Mucosa of rectum (tissue), 2 donors: Measurements from ENCODE around the gene LASP1NB.

ENCODE experiments used
- H3K27ac ChIP-seq, 2 donors: one replicate each; pipeline ENCODE4 v1.7.0; 2013; ENCODE audit warnings: inconsistent platforms in 2 of 2, low read depth in 2 of 2, low read length in 2 of 2
- H3K27me3 ChIP-seq, 2 donors: one replicate each; pipeline ENCODE4 v1.7.0; 2013; ENCODE audit warnings: low read length in 2 of 2; ENCODE audit not compliant: control insufficient read depth in 2 of 2, insufficient read depth in 2 of 2
- H3K36me3 ChIP-seq, 2 donors: one replicate each; pipeline ENCODE4 v1.7.0; 2013; ENCODE audit warnings: low read length in 2 of 2; ENCODE audit not compliant: control insufficient read depth in 2 of 2, insufficient read depth in 2 of 2
- H3K4me1 ChIP-seq, 2 donors: one replicate each; pipeline ENCODE4 v1.7.0; 2013; ENCODE audit warnings: low read length in 2 of 2, mild to moderate bottlenecking in 1 of 2; ENCODE audit not compliant: control insufficient read depth in 2 of 2, insufficient read depth in 2 of 2
- H3K4me3 ChIP-seq, 2 donors: one replicate each; pipeline ENCODE4 v1.7.0; 2013; ENCODE audit warnings: low read length in 2 of 2
- H3K9ac ChIP-seq, 2 donors: one replicate each; pipeline ENCODE4 v1.7.0; 2013; ENCODE audit warnings: low read length in 2 of 2, low read depth in 1 of 2, mild to moderate bottlenecking in 1 of 2
- H3K9me3 ChIP-seq, 2 donors: one replicate each; pipeline ENCODE4 v1.7.0; 2013; ENCODE audit warnings: low read length in 2 of 2; ENCODE audit not compliant: control insufficient read depth in 2 of 2
- donor health status: healthy.
- donor health status: Normal muscosa, but diverticular disease.

Gene LASP1NB

DNA sequence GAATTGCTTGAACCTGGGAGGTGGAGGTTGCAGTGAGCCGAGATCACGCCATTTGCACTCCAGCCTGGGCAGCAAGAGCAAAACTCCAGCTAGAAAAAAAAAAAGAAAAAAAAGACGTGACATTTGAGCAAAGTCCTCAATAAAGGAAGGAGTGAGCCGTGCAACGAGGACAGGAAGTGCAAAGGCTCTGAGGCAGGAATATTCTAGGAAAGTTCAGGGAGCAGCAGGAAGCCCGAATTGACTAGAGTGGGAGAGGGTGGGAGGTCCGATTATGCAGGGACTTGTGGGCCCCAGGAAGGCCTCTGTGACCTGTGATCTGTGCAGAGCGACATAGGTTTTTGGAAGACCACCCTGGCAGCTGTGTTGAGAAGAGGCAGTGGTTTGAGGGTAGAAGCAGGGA lies 8.6 kb upstream of the LASP1NB start:
- no peak overlapping the region for H3K27ac ChIP-seq
- no peaks in the 10 kb centered on the region for H3K9me3 ChIP-seq
- H3K36me3 ChIP-seq: peaks cover 71 to 73% of the 10 kb centered on the region in 2 donors

DNA sequence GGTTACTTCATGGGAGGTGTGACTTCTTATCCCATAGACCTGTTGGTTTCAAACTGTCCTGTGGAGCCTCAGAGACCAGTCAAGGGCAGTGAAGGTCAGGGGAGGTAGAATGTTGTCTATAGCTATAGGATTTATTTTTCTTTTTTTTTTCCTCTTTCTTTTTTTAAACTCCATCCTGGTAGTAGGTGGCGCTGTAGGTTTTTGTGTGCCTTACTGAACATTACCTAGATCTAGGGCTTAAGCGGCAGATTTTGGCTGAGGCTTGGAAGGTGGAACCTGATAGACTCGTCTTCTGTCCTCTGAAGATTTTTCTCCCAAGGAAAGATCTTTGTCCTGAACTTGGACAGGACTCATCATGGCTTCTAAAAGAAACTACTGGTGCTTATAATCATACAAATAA lies 8.2 kb upstream of the LASP1NB start:
- no peak overlapping the region for H3K9ac ChIP-seq
- no peak overlapping the region for H3K4me3 ChIP-seq
- H3K4me1 ChIP-seq: peaks cover 14 to 18% of the 10 kb centered on the region in 2 donors
- H3K9me3 ChIP-seq: no peaks in the 10 kb centered on the region
- H3K27ac ChIP-seq: no peak overlapping the region
- H3K27me3 ChIP-seq: no peaks in the 10 kb centered on the region
- H3K36me3 ChIP-seq: peaks cover 66 to 69% of the 10 kb centered on the region in 2 donors

More for the DNA sequence above, 8.6 kb upstream of the LASP1NB start:
- H3K27me3 ChIP-seq: no peaks in the 10 kb centered on the region
- H3K4me1 ChIP-seq: peaks cover 14 to 18% of the 10 kb centered on the region in 2 donors
- H3K9ac ChIP-seq: no peak overlapping the region
- no peak overlapping the region for H3K4me3 ChIP-seq

DNA sequence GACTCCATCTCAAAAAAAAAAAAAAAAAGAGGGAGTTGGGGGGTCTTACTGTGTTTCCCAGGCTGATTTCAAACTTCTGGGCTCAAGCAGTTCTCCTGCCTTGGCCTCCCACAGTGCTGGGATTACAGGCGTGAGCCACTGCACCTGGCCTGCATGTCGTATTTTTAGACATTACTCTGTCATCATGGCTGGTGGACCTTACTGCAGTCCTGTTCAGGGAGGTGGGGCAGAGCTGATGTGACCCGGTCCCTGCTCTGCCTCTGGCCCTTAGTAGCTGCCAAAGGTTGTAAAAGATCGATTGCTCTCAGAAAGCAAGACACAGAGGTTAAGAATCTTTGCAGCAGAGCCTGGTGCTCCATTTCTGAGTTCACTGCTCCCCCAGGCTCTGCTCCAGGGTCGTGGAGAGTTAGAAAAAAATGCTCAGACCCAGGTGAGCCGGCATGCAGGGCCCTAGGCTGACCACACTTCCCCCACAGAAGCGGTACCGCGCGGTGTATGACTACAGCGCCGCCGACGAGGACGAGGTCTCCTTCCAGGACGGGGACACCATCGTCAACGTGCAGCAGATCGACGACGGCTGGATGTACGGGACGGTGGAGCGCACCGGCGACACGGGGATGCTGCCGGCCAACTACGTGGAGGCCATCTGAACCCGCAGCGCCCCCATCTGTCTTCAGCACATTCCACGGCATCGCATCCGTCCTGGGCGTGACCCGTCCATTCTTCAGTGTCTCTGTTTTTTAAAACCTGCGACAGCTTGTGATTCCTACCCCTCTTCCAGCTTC lies 7.1 kb upstream of the LASP1NB start:
- H3K27me3 ChIP-seq: no peaks in the 10 kb centered on the region

DNA sequence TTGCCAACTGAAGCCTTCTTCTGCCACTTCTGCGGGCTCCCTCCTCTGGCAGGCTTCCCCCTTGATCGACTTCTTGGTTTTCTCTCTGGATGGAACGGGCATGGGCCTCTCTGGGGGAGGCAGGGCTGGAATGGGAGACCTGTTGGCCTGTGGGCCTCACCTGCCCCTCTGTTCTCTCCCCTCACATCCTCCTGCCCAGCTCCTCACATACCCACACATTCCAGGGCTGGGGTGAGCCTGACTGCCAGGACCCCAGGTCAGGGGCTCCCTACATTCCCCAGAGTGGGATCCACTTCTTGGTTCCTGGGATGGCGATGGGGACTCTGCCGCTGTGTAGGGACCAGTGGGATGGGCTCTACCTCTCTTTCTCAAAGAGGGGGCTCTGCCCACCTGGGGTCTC lies 6.5 kb upstream of the LASP1NB start:
- peaks cover 18% of the 10 kb centered on the region in 2 donors for H3K4me1 ChIP-seq
- no peak overlapping the region for H3K9ac ChIP-seq
- H3K27me3 ChIP-seq: no peaks in the 10 kb centered on the region
- no peaks in the 10 kb centered on the region for H3K9me3 ChIP-seq
- H3K27ac ChIP-seq: no peak overlapping the region
- peaks cover 56 to 62% of the 10 kb centered on the region in 2 donors for H3K36me3 ChIP-seq
- no peak overlapping the region for H3K4me3 ChIP-seq

More for the DNA sequence above, 7.1 kb upstream of the LASP1NB start:
- H3K4me3 ChIP-seq: no peak overlapping the region
- no peaks in the 10 kb centered on the region for H3K9me3 ChIP-seq
- H3K4me1 ChIP-seq: peaks cover 18% of the 10 kb centered on the region in 2 donors
- H3K27ac ChIP-seq: no peak overlapping the region
- peaks cover 57 to 62% of the 10 kb centered on the region in 2 donors for H3K36me3 ChIP-seq
- no peak overlapping the region for H3K9ac ChIP-seq

DNA sequence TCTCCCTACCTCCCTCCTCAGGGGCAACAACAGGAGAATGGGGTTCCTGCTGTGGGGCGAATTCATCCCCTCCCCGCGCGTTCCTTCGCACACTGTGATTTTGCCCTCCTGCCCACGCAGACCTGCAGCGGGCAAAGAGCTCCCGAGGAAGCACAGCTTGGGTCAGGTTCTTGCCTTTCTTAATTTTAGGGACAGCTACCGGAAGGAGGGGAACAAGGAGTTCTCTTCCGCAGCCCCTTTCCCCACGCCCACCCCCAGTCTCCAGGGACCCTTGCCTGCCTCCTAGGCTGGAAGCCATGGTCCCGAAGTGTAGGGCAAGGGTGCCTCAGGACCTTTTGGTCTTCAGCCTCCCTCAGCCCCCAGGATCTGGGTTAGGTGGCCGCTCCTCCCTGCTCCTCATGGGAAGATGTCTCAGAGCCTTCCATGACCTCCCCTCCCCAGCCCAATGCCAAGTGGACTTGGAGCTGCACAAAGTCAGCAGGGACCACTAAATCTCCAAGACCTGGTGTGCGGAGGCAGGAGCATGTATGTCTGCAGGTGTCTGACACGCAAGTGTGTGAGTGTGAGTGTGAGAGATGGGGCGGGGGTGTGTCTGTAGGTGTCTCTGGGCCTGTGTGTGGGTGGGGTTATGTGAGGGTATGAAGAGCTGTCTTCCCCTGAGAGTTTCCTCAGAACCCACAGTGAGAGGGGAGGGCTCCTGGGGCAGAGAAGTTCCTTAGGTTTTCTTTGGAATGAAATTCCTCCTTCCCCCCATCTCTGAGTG lies 5.9 kb upstream of the LASP1NB start:
- Histone ChIP-seq H3K9me3 (no peaks in the 10 kb centered on the region), H3K4me1 (peaks cover 12 to 13% of the 10 kb centered on the region in 2 donors), H3K27ac (no peak overlapping the region), H3K4me3 (no peak overlapping the region), H3K9ac (no peak overlapping the region), H3K36me3 (peaks cover 51 to 56% of the 10 kb centered on the region in 2 donors), H3K27me3 (no peaks in the 10 kb centered on the region)

DNA sequence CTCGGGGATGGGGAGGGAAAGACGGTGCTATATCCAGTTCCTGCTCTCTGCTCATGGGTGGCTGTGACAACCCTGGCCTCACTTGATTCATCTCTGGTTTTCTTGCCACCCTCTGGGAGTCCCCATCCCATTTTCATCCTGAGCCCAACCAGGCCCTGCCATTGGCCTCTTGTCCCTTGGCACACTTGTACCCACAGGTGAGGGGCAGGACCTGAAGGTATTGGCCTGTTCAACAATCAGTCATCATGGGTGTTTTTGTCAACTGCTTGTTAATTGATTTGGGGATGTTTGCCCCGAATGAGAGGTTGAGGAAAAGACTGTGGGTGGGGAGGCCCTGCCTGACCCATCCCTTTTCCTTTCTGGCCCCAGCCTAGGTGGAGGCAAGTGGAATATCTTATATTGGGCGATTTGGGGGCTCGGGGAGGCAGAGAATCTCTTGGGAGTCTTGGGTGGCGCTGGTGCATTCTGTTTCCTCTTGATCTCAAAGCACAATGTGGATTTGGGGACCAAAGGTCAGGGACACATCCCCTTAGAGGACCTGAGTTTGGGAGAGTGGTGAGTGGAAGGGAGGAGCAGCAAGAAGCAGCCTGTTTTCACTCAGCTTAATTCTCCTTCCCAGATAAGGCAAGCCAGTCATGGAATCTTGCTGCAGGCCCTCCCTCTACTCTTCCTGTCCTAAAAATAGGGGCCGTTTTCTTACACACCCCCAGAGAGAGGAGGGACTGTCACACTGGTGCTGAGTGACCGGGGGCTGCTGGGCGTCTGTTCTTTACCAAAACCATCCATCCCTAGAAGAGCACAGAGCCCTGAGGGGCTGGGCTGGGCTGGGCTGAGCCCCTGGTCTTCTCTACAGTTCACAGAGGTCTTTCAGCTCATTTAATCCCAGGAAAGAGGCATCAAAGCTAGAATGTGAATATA lies 4.8 kb upstream of the LASP1NB start:
- no peaks in the 10 kb centered on the region for H3K9me3 ChIP-seq
- H3K9ac ChIP-seq: no peak overlapping the region
- peaks cover 40 to 44% of the 10 kb centered on the region in 2 donors for H3K36me3 ChIP-seq
- H3K27ac ChIP-seq: no peak overlapping the region
- peaks cover 4 to 6% of the 10 kb centered on the region in 2 donors for H3K4me1 ChIP-seq
- H3K4me3 ChIP-seq: no peak overlapping the region
- H3K27me3 ChIP-seq: no peaks in the 10 kb centered on the region

DNA sequence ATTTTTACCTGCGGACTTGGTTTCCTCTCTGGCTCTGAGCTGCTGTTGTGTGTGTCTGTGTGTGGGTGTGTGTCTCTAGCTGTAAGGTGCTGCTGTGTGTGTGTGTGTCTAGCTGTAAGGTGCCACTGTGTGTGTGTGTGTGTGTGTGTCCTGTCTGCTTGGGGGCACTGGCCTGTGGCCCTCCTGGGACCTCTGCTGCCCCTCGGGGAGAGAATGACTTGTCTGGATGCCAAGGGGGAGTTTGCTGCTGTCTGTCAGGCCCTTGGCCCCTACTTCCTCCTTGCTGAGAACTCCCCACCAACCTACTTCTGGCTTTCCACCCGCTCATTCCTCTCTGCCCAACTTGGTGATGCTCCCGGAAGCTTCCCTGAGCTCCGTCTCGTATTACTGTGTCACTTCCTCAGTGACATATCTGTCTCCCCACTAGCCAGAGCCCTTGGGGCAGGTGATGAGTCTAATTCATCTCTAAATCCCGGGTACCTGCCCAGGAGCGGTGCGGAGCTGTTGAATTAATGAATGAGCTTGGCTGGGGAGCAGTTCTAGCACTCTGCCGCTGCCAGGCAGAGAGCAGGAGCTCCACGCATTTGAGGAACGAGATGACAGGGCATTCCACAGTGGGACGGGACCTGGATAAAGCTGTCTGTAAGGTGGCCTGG lies 3.5 kb upstream of the LASP1NB start:
- peaks cover 32 to 37% of the 10 kb centered on the region in 2 donors for H3K36me3 ChIP-seq
- no peaks in the 10 kb centered on the region for H3K9me3 ChIP-seq
- H3K27ac ChIP-seq: no peak overlapping the region
- H3K4me1 ChIP-seq: peaks cover 4 to 6% of the 10 kb centered on the region in 2 donors
- no peak overlapping the region for H3K4me3 ChIP-seq
- no peaks in the 10 kb centered on the region for H3K27me3 ChIP-seq
- H3K9ac ChIP-seq: no peak overlapping the region

DNA sequence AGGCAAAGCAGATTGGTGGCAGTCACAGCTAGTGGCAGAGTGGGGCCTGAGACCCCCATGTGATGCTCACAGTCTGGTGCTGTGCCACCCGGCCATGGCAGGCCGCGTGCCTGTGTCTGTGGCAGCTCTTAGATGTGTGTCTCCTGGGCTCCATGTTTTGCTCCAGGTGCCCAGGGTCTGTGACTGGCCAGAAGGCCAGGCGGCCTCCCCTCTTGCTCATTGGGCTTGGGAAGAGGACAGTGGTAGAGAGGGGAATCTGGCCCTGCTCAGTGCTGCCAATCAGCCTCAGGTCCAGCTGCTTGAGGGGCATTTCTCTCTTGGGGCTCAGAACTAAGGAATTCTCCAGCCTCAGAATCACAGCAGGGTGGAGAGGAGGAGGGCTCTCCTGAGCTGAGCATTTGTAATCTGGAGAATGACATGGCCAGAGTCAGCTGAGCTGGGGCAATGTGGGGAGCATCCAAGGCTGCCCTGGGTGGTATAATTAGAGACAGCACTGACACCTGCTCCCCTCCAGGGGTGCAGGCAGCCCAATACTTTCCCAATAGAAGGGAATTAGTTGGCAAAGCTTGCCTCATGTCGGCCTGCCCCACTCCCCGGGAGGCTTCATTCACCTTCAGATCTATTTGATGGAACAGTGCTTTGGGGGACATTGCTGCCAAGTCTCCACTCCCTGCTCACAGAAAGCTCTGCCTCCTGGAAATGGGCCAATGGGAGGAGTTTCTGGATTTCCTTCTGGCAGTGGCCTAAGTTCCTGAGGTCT lies 2.7 kb upstream of the LASP1NB start:
- Histone ChIP-seq H3K9me3 (no peaks in the 10 kb centered on the region), H3K9ac (no peak overlapping the region), H3K27me3 (no peaks in the 10 kb centered on the region), H3K27ac (no peak overlapping the region), H3K36me3 (peaks cover 23 to 29% of the 10 kb centered on the region in 2 donors), H3K4me3 (no peak overlapping the region), H3K4me1 (peaks cover 4 to 6% of the 10 kb centered on the region in 2 donors)
